ENCODE results near the gene LIN9.

The LIN9 gene

GRCh38 chr1:226187380-226187779 is 121.6 kb downstream of the LIN9 start:
- H3K27ac ChIP-seq (ENCODE audit: low read depth, low read length): peak overlapping the region; percentile 92
- peak overlapping the region in 2 of 5 donors; percentile 87 to 94 for H3K9ac ChIP-seq (ENCODE audit: low read length in 5 of 5)
- H3K4me3 ChIP-seq (ENCODE audit: low read depth in 1 of 5, low read length in 5 of 5): peak overlapping the region; percentile 76 to 94 (median 90)
- H3K4me1 ChIP-seq (ENCODE audit: control insufficient read depth in 5 of 5, insufficient read depth in 5 of 5, low read length in 5 of 5): peaks cover 2 to 33% (median 31%) of the 10 kb centered on the region in 5 donors
- no peaks in the 10 kb centered on the region for H3K9me3 ChIP-seq (ENCODE audit: control insufficient read depth in 5 of 5, low read length in 5 of 5)
- H3K27me3 ChIP-seq (ENCODE audit: control insufficient read depth in 5 of 5, insufficient read depth in 4 of 5, low read length in 5 of 5): no peaks in the 10 kb centered on the region
- H3K36me3 ChIP-seq (ENCODE audit: control insufficient read depth in 5 of 5, insufficient read depth in 5 of 5, low read length in 5 of 5): no peaks in the 10 kb centered on the region

DNA sequence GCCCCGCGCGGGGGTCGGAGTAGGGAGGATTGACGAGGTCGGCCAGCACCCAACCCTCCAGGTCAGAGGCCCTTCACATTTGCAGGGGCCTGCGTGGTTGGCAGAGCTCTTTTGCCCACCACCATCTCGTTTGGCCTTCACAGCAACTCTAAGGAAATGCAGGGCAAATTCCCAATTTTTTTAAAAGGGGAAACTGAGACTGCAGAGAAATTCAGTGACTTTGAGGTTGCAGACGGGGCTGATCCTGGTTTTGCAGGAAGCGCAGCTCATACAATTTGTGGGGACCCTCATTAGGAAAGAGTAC is 122.0 kb downstream of the LIN9 start:
- Histone ChIP-seq H3K36me3 (ENCODE audit: control insufficient read depth in 5 of 5, insufficient read depth in 5 of 5, low read length in 5 of 5) (no peaks in the 10 kb centered on the region), H3K4me3 (ENCODE audit: low read depth in 1 of 5, low read length in 5 of 5) (peak overlapping the region; percentile 76 to 94 (median 90)), H3K27ac (ENCODE audit: low read depth, low read length) (peak overlapping the region; percentile 92), H3K4me1 (ENCODE audit: control insufficient read depth in 5 of 5, insufficient read depth in 5 of 5, low read length in 5 of 5) (peaks cover 2 to 37% (median 35%) of the 10 kb centered on the region in 5 donors), H3K27me3 (ENCODE audit: control insufficient read depth in 5 of 5, insufficient read depth in 4 of 5, low read length in 5 of 5) (no peaks in the 10 kb centered on the region), H3K9ac (ENCODE audit: low read length in 5 of 5) (peak overlapping the region; percentile 73 to 94 (median 87)), H3K9me3 (ENCODE audit: control insufficient read depth in 5 of 5, low read length in 5 of 5) (no peaks in the 10 kb centered on the region)

GRCh38 chr1:226186124-226187018 is 122.6 kb downstream of the LIN9 start, which contains the start of gene ACBD3:
Gene ACBD3, minus strand, starts transcription at chr1:226186741. Its CDS starts 66 bp downstream, at chr1:226186675.
- Histone ChIP-seq H3K36me3 (ENCODE audit: control insufficient read depth in 5 of 5, insufficient read depth in 5 of 5, low read length in 5 of 5) (no peaks in the 10 kb centered on the region), H3K4me3 (ENCODE audit: low read depth in 1 of 5, low read length in 5 of 5) (peak within 1 kb of the TSS; percentile 85 to 94 (median 90)), H3K4me1 (ENCODE audit: control insufficient read depth in 5 of 5, insufficient read depth in 5 of 5, low read length in 5 of 5) (peaks cover 2 to 43% (median 40%) of the 10 kb centered on the region in 5 donors), H3K27ac (ENCODE audit: low read depth, low read length) (peak within 1 kb of the TSS; percentile 92), H3K9ac (ENCODE audit: low read length in 5 of 5) (peak within 1 kb of the TSS; percentile 75 to 94 (median 87)), H3K27me3 (ENCODE audit: control insufficient read depth in 5 of 5, insufficient read depth in 4 of 5, low read length in 5 of 5) (no peaks in the 10 kb centered on the region), H3K9me3 (ENCODE audit: control insufficient read depth in 5 of 5, low read length in 5 of 5) (no peaks in the 10 kb centered on the region)

- peak overlapping the region; percentile 92 for H3K27ac ChIP-seq (ENCODE audit: low read depth, low read length)
- H3K4me1 ChIP-seq (ENCODE audit: control insufficient read depth in 5 of 5, insufficient read depth in 5 of 5, low read length in 5 of 5): peaks cover 2 to 49% (median 40%) of the 10 kb centered on the region in 5 donors
- peaks cover 0 to 2% (median 0%) of the 10 kb centered on the region in 5 donors for H3K36me3 ChIP-seq (ENCODE audit: control insufficient read depth in 5 of 5, insufficient read depth in 5 of 5, low read length in 5 of 5)
- H3K9me3 ChIP-seq (ENCODE audit: control insufficient read depth in 5 of 5, low read length in 5 of 5): no peaks in the 10 kb centered on the region
- peak overlapping the region; percentile 75 to 94 (median 87) for H3K9ac ChIP-seq (ENCODE audit: low read length in 5 of 5)
- peak overlapping the region; percentile 85 to 94 (median 90) for H3K4me3 ChIP-seq (ENCODE audit: low read depth in 1 of 5, low read length in 5 of 5)
- no peaks in the 10 kb centered on the region for H3K27me3 ChIP-seq (ENCODE audit: control insufficient read depth in 5 of 5, insufficient read depth in 4 of 5, low read length in 5 of 5)
Measured at GRCh38 chr1:226185141-226186036, 123.6 kb downstream of the LIN9 start.

GRCh38 chr1:226181996-226182714 is 126.8 kb downstream of the LIN9 start:
- H3K4me3 ChIP-seq (ENCODE audit: low read depth in 1 of 5, low read length in 5 of 5): peak overlapping the region in 3 of 5 donors; percentile 22
- H3K9me3 ChIP-seq (ENCODE audit: control insufficient read depth in 5 of 5, low read length in 5 of 5): no peaks in the 10 kb centered on the region
- no peaks in the 10 kb centered on the region for H3K27me3 ChIP-seq (ENCODE audit: control insufficient read depth in 5 of 5, insufficient read depth in 4 of 5, low read length in 5 of 5)
- peaks cover 1 to 47% (median 37%) of the 10 kb centered on the region in 5 donors for H3K4me1 ChIP-seq (ENCODE audit: control insufficient read depth in 5 of 5, insufficient read depth in 5 of 5, low read length in 5 of 5)
- peak overlapping the region; percentile 54 for H3K27ac ChIP-seq (ENCODE audit: low read depth, low read length)
- peaks cover 0 to 4% (median 0%) of the 10 kb centered on the region in 5 donors for H3K36me3 ChIP-seq (ENCODE audit: control insufficient read depth in 5 of 5, insufficient read depth in 5 of 5, low read length in 5 of 5)
- peak overlapping the region in 2 of 5 donors; percentile 21 to 24 for H3K9ac ChIP-seq (ENCODE audit: low read length in 5 of 5)
